Upper lobe of left lung (tissue), 4 donors: Measurements from ENCODE around the gene SALL1.

Experiments used
- POLR2A ChIP-seq, 4 donors: fragments of 450-650 bp; IDR thresholded peaks; one replicate each; pipeline ENCODE4 v1.5.1; 2016 to 2017; ENCODE audit warnings: antibody characterized with exemption in 4 of 4, mild to moderate bottlenecking in 2 of 4
- POLR2AphosphoS5 ChIP-seq, 2 donors: sonication (generic); formaldehyde crosslinking; IDR thresholded peaks; one replicate each; pipeline ENCODE4 v1.5.1; 2017; ENCODE audit warnings: antibody characterized with exemption in 2 of 2
- TF ChIP-seq, protein P1 (sequence below), 6 experiments: fragments of 450-650 bp in 4 of 6; fragments of 200-600 bp in 2 of 6; sonication (generic) in 2 of 6; IDR thresholded peaks; one replicate each; pipeline ENCODE4 v1.5.1; 2016 to 2019; ENCODE audit warnings: antibody characterized with exemption in 6 of 6

DNA sequence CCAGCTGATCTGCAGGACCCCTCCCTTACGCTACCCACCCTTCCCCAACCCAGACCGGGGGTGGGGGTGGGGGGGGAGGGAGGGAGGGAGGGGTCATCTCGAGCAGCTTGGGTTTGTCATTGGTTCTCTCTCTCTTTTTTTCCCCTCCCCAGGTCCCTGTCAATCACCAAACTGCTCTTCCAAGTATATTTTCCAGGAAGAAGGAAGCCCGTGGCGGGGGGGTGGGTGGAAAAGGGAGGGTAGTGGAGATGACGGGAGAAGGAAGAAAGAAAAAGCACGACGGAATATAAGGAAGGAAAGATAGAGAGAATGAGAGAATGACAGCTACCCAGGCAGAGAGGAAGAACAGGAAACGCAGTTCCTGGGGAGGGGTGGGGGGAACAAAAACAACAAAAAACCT lies 17.9 kb downstream of the SALL1 start:
- TF ChIP-seq, protein P1, sequence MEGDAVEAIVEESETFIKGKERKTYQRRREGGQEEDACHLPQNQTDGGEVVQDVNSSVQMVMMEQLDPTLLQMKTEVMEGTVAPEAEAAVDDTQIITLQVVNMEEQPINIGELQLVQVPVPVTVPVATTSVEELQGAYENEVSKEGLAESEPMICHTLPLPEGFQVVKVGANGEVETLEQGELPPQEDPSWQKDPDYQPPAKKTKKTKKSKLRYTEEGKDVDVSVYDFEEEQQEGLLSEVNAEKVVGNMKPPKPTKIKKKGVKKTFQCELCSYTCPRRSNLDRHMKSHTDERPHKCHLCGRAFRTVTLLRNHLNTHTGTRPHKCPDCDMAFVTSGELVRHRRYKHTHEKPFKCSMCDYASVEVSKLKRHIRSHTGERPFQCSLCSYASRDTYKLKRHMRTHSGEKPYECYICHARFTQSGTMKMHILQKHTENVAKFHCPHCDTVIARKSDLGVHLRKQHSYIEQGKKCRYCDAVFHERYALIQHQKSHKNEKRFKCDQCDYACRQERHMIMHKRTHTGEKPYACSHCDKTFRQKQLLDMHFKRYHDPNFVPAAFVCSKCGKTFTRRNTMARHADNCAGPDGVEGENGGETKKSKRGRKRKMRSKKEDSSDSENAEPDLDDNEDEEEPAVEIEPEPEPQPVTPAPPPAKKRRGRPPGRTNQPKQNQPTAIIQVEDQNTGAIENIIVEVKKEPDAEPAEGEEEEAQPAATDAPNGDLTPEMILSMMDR (IDR thresholded peaks at IDR 0.05), result no peak
- TF ChIP-seq POLR2A (IDR thresholded peaks at IDR 0.05), result no peak
- TF ChIP-seq POLR2AphosphoS5 (IDR thresholded peaks at IDR 0.05), result no peak
